Immature natural killer cell (primary cell): ENCODE measurements around the gene ALDH1A1. TPM values are rescaled to one million over a fixed set of nuclear protein-coding genes. Genes with fewer than 3 reads are reported as not detected.

ENCODE experiments used
- polyA plus RNA-seq, 3 donors: library from polyadenylated mRNA; unstranded; fragments of 300-500 nt; fragmentation: Illumina TruSeq; gene quantifications; one replicate each; pipeline ENCODE4 v1.2.3, GENCODE V29; 2021

ALDH1A1 gene
- polyA plus RNA-seq, 3 donors from 2014 or later, result 0.09 TPM; not detected in 2

Other genes with a start within 250 kb of the ALDH1A1 start
- 100 to 1,000 TPM; 426 to 769 (median 538) TPM for gene ANXA1, start 198.8 kb upstream of the ALDH1A1 start, polyA plus RNA-seq